Gastroesophageal sphincter (tissue), 3 donors: ENCODE results near the gene KIF26B.

Experiments used
- POLR2A ChIP-seq, 2 donors: fragments of 450-650 bp; IDR thresholded peaks; one replicate each; pipeline ENCODE4 v1.6.1; 2017; ENCODE audit warnings: antibody characterized with exemption in 2 of 2, mild to moderate bottlenecking in 2 of 2, moderate library complexity in 1 of 2
- TF ChIP-seq, protein P1 (sequence below), 4 experiments: fragments of 200-600 bp in 2 of 4; fragments of 450-650 bp in 2 of 4; sonication (generic) in 1 of 4; IDR thresholded peaks; one replicate each; pipeline ENCODE4 v1.5.1; 2017 to 2019; ENCODE audit warnings: antibody characterized with exemption in 4 of 4, mild to moderate bottlenecking in 2 of 4, moderate library complexity in 2 of 4

DNA sequence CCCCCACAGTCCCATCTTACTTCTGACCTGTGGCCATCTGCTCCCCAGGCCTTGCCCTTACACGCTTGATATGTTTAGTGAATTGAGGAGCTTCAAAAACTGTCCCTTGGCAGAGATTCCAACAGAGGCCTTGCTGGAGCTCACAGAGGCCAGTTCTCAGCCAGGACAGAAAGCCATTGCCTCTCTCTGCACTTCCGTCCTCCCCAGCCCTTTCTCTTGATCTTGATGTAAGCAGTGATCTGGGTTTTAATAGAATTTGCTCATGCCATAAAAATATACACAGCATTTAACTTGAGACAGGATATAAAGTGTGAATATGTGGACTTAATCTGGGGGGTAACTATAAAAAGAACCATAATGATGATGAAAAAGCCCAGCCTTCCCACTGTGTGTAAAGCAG, 453.5 kb downstream of the KIF26B start:
- TF ChIP-seq, protein P1, sequence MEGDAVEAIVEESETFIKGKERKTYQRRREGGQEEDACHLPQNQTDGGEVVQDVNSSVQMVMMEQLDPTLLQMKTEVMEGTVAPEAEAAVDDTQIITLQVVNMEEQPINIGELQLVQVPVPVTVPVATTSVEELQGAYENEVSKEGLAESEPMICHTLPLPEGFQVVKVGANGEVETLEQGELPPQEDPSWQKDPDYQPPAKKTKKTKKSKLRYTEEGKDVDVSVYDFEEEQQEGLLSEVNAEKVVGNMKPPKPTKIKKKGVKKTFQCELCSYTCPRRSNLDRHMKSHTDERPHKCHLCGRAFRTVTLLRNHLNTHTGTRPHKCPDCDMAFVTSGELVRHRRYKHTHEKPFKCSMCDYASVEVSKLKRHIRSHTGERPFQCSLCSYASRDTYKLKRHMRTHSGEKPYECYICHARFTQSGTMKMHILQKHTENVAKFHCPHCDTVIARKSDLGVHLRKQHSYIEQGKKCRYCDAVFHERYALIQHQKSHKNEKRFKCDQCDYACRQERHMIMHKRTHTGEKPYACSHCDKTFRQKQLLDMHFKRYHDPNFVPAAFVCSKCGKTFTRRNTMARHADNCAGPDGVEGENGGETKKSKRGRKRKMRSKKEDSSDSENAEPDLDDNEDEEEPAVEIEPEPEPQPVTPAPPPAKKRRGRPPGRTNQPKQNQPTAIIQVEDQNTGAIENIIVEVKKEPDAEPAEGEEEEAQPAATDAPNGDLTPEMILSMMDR (IDR thresholded peaks at IDR 0.05), result no peak
- no peak for TF ChIP-seq POLR2A (IDR thresholded peaks at IDR 0.05)
